Activated T-helper 17 cell treated with anti-CD3 and anti-CD28 coated beads, Interleukin-2, amount 50 U/mL, for 72 hours (primary cell): ENCODE data around the gene TSHB. TPM values are rescaled to one million over a fixed set of nuclear protein-coding genes. Genes with fewer than 3 reads are reported as not detected.

Experiments
- ATAC-seq: fragments of 150-1000 bp; cut with Tn5 transposase; replicated peaks from 2 replicates; pipeline ENCODE4 v1.10.0; 2021; ENCODE audit warnings: mild to moderate bottlenecking, moderate library complexity
- H3K27ac Mint-ChIP-seq: one replicate; pipeline ENCODE4 v1.8.0; 2022; ENCODE audit warnings: mixed read lengths
- H3K27me3 Mint-ChIP-seq: one replicate; pipeline ENCODE4 v1.8.0; 2022; ENCODE audit warnings: mixed read lengths
- H3K36me3 Mint-ChIP-seq: one replicate; pipeline ENCODE4 v1.8.0; 2022; ENCODE audit warnings: low read depth, mild to moderate bottlenecking, mixed read lengths
- H3K4me1 Mint-ChIP-seq: one replicate; pipeline ENCODE4 v1.8.0; 2022; ENCODE audit warnings: mixed read lengths
- H3K4me3 Mint-ChIP-seq: one replicate; pipeline ENCODE4 v1.8.0; 2022; ENCODE audit warnings: mild to moderate bottlenecking, mixed read lengths
- H3K9me3 Mint-ChIP-seq: one replicate; pipeline ENCODE4 v1.8.0; 2022; ENCODE audit warnings: mixed read lengths
- total RNA-seq, 2 donors: library from RNA; stranded (reverse); gene quantifications; one replicate each; pipeline ENCODE4 v1.2.3, GENCODE V29; 2022

TSHB gene
- total RNA-seq, 2 donors from 2014 or later = not detected

DNA sequence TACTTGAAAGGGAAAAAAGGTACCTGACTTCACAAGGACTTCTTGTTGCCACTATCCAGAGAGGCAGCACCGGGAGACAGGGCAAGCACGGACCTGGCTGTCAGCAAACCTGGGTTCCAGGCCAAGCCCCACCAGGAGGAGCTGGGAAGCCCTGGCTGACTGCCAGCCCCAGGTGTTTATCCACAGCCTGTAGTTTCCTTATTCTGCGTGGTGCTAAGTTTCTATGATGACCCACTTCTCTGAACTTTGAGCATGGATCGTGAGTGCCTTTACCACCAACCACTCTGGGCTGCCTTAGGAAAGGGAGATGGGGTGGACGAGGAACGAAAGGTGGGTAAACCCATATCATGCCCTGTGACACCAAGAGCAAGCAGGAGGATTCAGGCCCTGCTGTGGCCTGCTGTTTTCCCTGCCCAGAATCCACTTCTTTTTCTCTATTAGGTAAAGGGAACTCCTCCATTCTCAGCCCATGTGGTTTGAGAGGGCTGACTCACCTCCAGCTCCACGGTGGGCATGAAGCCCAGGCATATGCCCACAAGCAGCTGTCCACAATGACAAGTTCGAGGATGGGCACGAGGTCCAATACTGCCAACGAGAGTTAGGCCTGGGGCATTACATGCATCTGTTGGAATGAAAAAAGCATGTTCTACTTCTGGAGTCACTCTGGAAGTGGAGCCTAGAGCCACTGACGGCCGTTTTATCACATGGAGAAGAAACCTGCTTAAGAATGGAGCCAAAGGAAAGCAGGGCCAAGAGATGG is 39.4 kb downstream of the TSHB start:
- Mint-ChIP-seq H3K4me1 (peaks cover 38% of the 10 kb centered on the region), H3K27ac (peak overlapping the region; percentile 30), H3K27me3 (no peaks in the 10 kb centered on the region), H3K36me3 (no peaks in the 10 kb centered on the region), H3K4me3 (no peak overlapping the region), H3K9me3 (no peaks in the 10 kb centered on the region)
- ATAC-seq = no peak

DNA sequence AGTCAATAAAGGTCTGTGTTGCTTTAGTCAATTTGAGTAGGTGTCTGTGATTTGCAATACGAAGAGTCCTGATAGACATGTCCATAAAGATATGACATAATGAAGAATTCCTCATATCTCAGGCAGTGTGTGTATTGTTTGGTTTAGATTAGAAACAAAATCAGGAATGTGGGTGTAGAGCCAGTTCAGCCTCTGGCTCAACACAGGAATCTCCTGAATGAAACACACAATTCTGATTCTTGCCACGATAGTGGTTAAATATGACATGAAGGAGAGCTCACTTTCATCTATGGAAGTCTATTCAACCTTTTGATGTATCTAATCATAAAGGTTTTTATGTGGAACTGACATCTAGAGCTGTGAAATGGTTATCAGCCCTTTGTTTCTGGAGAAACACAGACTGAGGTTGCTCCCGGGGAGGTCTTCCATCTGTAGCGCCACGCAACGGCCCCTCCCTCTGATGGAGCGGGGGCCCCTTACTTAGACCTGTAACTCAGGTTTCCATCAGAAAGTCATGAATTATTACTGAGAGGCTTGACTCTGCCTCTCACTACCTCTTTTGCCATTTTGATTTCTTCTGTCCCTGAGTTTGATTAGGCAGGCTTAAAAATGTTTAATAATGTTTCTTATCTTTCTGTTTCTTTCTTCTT is 40.2 kb downstream of the TSHB start:
- no peak for ATAC-seq
- Mint-ChIP-seq H3K27me3 (no peaks in the 10 kb centered on the region), H3K36me3 (no peaks in the 10 kb centered on the region), H3K27ac (no peak overlapping the region), H3K4me1 (peaks cover 32% of the 10 kb centered on the region), H3K9me3 (no peaks in the 10 kb centered on the region), H3K4me3 (no peak overlapping the region)

DNA sequence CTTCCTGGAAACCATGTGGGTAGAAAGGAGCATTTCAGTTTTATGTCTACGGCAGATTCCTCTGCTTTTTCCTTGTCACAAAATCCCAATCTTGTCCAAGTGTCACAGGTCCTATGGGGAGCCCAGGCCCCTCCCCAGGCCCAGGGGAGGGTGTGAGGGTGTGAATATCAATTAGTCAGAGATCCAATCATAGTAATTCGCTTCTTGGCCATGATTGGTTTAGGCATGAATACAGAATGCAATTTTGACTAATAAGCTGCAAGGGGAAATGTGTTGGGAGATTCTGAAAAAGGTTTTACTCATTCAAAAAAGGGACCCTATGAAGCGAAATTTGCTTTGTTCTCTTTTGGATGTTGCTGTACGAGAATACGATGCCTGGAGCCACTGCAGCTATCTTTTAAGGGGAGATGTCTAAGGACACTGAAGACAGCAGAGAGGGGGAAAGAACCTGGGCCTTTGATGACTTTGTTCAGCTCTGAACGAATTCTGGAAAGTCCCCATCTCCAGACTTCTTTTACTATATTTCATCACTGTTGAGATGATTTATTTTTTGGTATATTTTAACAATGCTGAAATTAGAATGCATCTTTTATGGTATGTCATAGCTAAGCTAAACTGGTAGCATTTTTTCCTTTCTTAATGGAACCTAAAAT is 41.5 kb downstream of the TSHB start:
- Mint-ChIP-seq H3K9me3 (no peaks in the 10 kb centered on the region), H3K4me1 (peaks cover 41% of the 10 kb centered on the region), H3K4me3 (no peak overlapping the region), H3K27me3 (no peaks in the 10 kb centered on the region), H3K36me3 (no peaks in the 10 kb centered on the region), H3K27ac (no peak overlapping the region)
- peak; percentile 17 for ATAC-seq

DNA sequence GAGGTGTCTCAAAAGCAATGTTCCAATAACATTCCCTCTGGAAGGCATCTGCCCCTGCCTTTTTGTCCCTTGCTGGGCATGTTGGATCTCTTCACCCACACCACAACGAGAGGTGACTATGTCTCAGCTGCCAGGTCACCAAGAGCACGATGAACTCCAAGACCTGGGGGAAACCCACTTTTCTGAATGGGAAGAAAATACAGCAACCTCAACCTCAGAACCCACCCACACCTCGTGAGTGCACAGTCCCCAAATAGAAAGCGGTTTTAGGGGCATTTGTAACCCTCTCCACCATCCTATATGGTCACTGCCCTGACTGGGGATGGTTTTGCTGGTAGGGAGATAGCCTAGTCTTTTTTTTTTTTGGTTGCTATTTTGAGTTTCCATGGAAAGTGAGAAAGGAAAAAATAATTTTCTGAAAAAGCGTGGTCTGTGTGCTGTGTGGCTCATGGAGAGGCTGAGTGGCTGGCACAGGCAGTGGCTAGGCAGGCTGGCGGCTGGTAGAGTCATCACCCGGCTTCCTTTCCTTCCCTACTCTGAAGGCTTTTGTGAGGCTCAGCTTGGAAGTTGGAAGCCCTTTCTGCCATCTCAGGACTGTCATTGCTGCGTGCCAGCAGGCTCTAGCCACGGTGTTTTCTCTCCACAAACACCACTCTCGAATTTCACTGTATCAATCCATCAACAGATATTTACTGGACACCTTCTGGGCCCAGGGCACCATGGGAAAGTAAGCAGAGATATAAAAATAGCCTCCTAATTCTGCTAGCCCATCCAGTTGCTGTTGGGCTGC is 43.9 kb downstream of the TSHB start:
- H3K4me1 Mint-ChIP-seq = peaks cover 42% of the 10 kb centered on the region
- ATAC-seq = peak; percentile 84
- H3K36me3 Mint-ChIP-seq = no peaks in the 10 kb centered on the region
- no peaks in the 10 kb centered on the region for H3K9me3 Mint-ChIP-seq
- no peaks in the 10 kb centered on the region for H3K27me3 Mint-ChIP-seq
- H3K27ac Mint-ChIP-seq = peak overlapping the region; percentile 65
- peak overlapping the region; percentile 12 for H3K4me3 Mint-ChIP-seq

DNA sequence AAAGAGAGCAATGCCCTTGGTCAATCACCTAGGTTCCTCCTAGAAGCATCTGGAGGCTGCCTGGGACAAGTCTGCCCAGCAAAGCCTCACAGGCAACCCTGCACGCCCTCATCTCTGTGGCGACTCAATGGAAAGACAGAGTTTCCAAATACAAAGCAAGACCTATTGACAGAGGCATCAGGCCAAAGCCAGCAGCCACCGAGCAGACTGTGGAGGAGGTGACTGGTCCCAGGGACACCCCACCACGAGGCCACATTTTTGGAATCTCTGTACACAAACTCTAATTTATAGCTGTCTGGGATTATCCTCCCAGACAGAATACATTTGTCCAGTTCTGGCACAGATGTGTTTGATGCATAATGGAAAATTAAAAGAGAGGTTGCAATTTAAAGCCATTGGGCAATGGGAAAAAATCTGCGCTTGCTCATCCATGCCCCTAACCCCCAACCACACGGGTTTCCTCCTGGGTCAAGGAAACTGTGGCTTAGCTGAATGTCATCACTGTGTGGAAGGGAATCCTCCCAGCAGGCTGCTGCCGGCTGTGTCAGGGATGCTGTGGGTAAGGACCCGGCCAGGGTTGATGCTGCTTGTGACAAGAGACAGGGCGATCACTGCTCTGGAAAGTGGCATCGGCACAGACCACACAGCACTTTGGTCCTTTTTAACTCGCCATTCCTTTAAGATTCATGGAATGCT is 45.4 kb downstream of the TSHB start:
- no peak for ATAC-seq
- Mint-ChIP-seq H3K27ac (peak overlapping the region; percentile 65), H3K27me3 (no peaks in the 10 kb centered on the region), H3K4me3 (no peak overlapping the region), H3K9me3 (no peaks in the 10 kb centered on the region), H3K4me1 (peaks cover 36% of the 10 kb centered on the region), H3K36me3 (no peaks in the 10 kb centered on the region)

DNA sequence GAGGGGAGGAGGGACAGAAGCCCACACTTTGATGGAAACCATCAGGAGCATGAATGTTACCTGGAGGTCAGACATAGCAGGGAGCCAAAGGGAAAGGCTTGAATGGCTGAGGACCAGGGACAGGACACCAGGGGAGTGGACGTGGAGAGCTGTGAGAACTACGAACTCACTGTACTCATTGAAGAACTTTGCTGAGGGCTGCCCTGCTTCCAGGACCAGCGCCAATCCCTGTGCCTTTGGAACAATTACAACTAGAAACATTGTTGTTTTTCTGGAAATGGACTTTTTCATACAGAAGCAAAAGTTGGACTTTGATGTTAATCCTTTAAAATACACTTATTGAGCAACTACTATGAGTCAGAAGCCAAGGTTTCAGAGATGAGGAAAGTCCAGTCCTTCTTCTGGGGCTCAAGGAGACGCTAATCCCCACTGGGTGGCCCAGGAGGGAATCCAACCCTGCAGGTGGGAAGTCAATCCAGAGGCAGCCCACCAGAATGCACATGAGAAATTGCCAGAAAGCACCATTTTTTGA is 46.8 kb downstream of the TSHB start:
- H3K27ac Mint-ChIP-seq = no peak overlapping the region
- no peaks in the 10 kb centered on the region for H3K36me3 Mint-ChIP-seq
- H3K27me3 Mint-ChIP-seq = no peaks in the 10 kb centered on the region
- peaks cover 24% of the 10 kb centered on the region for H3K4me1 Mint-ChIP-seq
- ATAC-seq = no peak
- H3K9me3 Mint-ChIP-seq = no peaks in the 10 kb centered on the region
- H3K4me3 Mint-ChIP-seq = no peak overlapping the region

DNA sequence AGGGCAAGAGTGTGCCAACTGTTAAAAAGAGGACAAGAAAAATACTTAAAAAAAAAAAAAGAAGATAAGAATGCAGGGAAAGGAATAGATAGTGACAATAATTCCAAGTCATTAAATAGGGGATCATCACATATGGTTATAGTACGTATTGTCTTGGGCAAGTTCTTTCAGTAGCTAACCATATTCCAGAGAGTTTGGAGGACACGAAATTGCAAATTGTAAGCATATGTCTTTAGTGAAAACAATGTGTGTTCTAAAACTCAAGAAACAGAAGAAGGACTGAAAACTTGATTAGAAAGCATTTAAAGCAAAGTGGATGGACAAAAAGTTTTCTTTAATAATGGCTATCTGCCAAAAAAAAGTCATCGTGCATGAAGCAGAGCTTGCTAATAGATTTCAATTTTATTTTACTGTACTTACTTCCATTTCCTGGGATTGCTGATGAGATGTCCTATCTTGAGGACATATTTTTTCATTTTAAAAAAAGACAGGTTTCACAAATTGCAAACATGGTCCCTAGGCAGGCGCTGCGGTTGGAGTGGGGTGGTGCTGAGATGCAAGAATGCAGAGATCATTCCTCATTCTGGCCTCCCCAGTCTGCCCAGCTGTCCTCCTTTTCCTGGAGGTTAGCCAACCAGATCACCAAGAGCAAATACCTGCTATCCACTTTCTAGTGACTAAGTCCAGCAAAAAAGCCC is 47.8 kb downstream of the TSHB start:
- no peak for ATAC-seq
- Mint-ChIP-seq H3K4me1 (peaks cover 15% of the 10 kb centered on the region), H3K4me3 (no peak overlapping the region), H3K27ac (no peak overlapping the region), H3K36me3 (no peaks in the 10 kb centered on the region), H3K27me3 (no peaks in the 10 kb centered on the region), H3K9me3 (no peaks in the 10 kb centered on the region)

DNA sequence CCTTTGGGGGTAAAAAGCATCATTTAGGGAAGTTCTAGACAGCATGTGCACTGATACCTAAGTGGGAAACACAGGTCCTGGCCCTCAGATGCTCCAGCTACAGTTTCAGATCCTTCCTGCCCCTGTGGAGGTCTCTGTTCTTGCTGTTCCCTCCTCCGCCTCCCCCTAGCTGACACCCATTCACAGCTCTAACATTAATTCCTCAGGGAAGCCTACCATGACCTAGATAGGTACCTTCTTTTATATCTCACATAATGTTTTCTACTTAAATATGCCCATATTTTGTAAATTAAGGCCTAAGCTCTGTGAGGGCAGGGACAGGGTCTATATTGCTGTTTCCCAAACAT is 48.3 kb downstream of the TSHB start:
- no peaks in the 10 kb centered on the region for H3K9me3 Mint-ChIP-seq
- H3K27ac Mint-ChIP-seq = no peak overlapping the region
- no peak overlapping the region for H3K4me3 Mint-ChIP-seq
- no peaks in the 10 kb centered on the region for H3K27me3 Mint-ChIP-seq
- H3K36me3 Mint-ChIP-seq = no peaks in the 10 kb centered on the region
- peaks cover 10% of the 10 kb centered on the region for H3K4me1 Mint-ChIP-seq
- ATAC-seq = no peak

DNA sequence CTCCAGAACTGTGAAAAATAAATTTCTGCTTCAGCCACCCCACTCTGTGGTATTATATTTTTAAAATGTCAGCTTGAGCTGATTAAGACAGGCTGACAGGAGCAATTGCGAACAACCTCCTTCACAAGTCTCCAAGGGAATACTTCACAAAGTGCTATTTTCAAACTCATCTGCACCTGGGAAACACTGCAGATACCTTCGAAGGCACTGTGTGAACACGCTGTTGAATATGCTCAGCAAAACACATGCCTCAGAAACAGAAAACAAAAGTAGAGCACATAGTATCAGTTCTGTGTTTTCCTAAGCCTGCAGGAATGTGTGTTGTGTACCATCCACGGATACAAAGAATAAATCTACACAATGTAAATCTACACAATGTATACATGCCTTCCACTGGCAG is 49.1 kb downstream of the TSHB start:
- H3K27ac Mint-ChIP-seq = no peak overlapping the region
- H3K4me3 Mint-ChIP-seq = no peak overlapping the region
- H3K27me3 Mint-ChIP-seq = no peaks in the 10 kb centered on the region
- H3K9me3 Mint-ChIP-seq = no peaks in the 10 kb centered on the region
- no peaks in the 10 kb centered on the region for H3K36me3 Mint-ChIP-seq
- ATAC-seq = no peak
- H3K4me1 Mint-ChIP-seq = peaks cover 10% of the 10 kb centered on the region

DNA sequence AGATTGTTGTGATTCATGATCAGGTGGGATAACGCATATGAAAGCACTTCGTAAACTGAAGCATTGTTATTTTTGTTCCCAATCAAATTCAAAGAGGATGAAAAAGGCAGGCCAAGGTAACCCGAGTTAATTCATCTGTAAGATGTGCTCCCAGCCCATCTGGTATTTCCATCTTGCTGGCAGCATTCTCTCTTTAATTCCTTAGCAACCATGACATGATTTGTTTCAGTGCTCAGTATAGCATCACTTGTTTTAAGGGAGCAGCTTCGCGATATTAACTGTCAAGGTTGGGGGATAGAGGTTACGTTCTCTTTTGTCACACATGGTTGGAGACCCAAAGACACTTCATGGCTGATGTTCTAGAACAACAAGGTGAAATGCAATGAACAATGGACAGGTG is 53.3 kb downstream of the TSHB start:
- no peaks in the 10 kb centered on the region for H3K36me3 Mint-ChIP-seq
- H3K9me3 Mint-ChIP-seq = no peaks in the 10 kb centered on the region
- peaks cover 13% of the 10 kb centered on the region for H3K4me1 Mint-ChIP-seq
- no peaks in the 10 kb centered on the region for H3K27me3 Mint-ChIP-seq
- ATAC-seq = no peak
- no peak overlapping the region for H3K4me3 Mint-ChIP-seq
- no peak overlapping the region for H3K27ac Mint-ChIP-seq

Other genes starting within 250 kb of the TSHB start
- gene SIKE1, start 249.1 kb upstream of the TSHB start, total RNA-seq = 10 to 100 TPM; 55.9 to 86.3 TPM
- gene SYCP1, start 175.0 kb upstream of the TSHB start, total RNA-seq = not detected
- 1 to 10 TPM in 1 of 2 donors, under 1 TPM in 1; 0.95 to 2.5 TPM for gene TSPAN2, start 59.7 kb downstream of the TSHB start, total RNA-seq